Esophagus muscularis mucosa (tissue), 4 donors: Measurements from ENCODE around the gene GLCCI1. TPM values are rescaled to one million over a fixed set of nuclear protein-coding genes. Genes with fewer than 3 reads are reported as not detected.

ENCODE experiments used
- DNase-seq: peaks from one replicate; pipeline ENCODE4 v3.0.0-alpha.2; 2017; ENCODE audit errors: extremely low spot score
- H3K27ac ChIP-seq, 4 donors: fragments of 200-600 bp; sonication (generic); replicated peaks in 1 of 4; 1 replicate in 3 of 4; 2 replicates in 1 of 4; pipeline ENCODE4 v1.5.1; 2016 to 2019; ENCODE audit warnings: mild to moderate bottlenecking in 1 of 4
- H3K27me3 ChIP-seq, 4 donors: fragments of 200-600 bp; sonication (generic); one replicate each; pipeline versions ENCODE4 v1.5.1 to v1.6.0; 2016 to 2019
- H3K36me3 ChIP-seq, 4 donors: fragments of 200-600 bp; sonication (generic); one replicate each; pipeline ENCODE4 v1.5.1; 2016 to 2019
- H3K4me1 ChIP-seq, 4 donors: fragments of 200-600 bp; sonication (generic); one replicate each; pipeline ENCODE4 v1.5.1; 2016 to 2019
- H3K4me3 ChIP-seq, 4 donors: fragments of 200-600 bp; sonication (generic); 1 replicate in 2 of 4; 2 replicates in 2 of 4; pipeline ENCODE4 v1.5.1; 2016 to 2019; ENCODE audit warnings: mild to moderate bottlenecking in 4 of 4, moderate library complexity in 1 of 4
- H3K9me3 ChIP-seq, 4 donors: fragments of 200-600 bp; sonication (generic); 1 replicate in 3 of 4; 2 replicates in 1 of 4; pipeline ENCODE4 v1.5.1; 2016 to 2019
- EP300 ChIP-seq: sonication (generic); formaldehyde crosslinking; IDR thresholded peaks from one replicate; pipeline ENCODE4 v1.6.1; 2017; ENCODE audit warnings: antibody characterized with exemption
- POLR2A ChIP-seq: fragments of 450-650 bp; IDR thresholded peaks from one replicate; pipeline ENCODE4 v1.6.1; 2017; ENCODE audit warnings: antibody characterized with exemption, moderate library complexity, mild to moderate bottlenecking, low read depth
- POLR2AphosphoS5 ChIP-seq, 2 donors: sonication (generic); formaldehyde crosslinking; IDR thresholded peaks; one replicate each; pipeline ENCODE4 v1.6.1; 2017; ENCODE audit warnings: antibody characterized with exemption in 2 of 2
- WGBS: methylation state at CpG from one replicate; pipeline ENCODE4 v1.1.5; 2018; 5-methylcytosine and 5-hydroxymethylcytosine counted together
- intact Hi-C: fragments of 100-400 bp; cut with DNase I; formaldehyde crosslinking; loops from one replicate; pipeline ENCODE4 v1.15.1; 2023
- total RNA-seq, 4 donors: library from RNA; depleted of rRNA; stranded (reverse); fragments of >200 nt; gene quantifications; one replicate each; pipeline versions ENCODE4 v1.1.0 to v1.2.1, GENCODE V29; 2016
- TF ChIP-seq, protein P1 (sequence below), 3 experiments: fragments of 200-600 bp in 2 of 3; fragments of 450-650 bp in 1 of 3; sonication (generic) in 2 of 3; IDR thresholded peaks; one replicate each; pipeline ENCODE4 v1.5.1; 2017 to 2019; ENCODE audit warnings: antibody characterized with exemption in 3 of 3, mild to moderate bottlenecking in 2 of 3, moderate library complexity in 1 of 3

GLCCI1 gene
- total RNA-seq, 4 donors from 2014 or later: 2.8 to 8.3 (median 4.8) TPM

DNA sequence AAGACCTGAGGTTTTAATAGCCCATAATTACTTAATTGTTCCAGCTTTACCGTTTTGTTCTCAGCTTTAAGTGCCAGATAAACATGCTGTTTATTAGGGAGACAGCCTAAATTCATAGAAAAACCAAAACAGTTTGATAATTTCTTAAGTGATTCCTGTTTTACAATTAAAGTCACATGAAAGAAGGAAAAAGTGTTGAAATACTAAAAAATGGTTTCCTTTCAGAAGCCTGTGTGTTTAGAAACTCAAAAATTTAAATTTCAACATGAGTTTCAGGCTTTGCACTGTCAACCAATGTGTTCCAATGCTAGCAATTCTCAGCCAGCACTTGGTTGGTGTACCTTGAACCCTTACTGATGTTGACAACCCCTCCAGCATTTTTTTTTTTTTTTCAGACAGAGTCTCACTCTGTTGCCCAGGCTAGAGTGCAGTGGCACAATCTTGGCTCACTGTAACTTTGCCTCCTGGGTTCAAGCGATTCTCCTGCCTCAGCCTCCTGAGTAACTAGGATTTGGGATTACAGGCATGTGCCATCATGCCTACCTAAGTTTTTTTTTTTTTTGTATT lies 158.1 kb downstream of the GLCCI1 start:
- TF ChIP-seq POLR2A: no peak
- no peak for TF ChIP-seq EP300
- TF ChIP-seq, protein P1, sequence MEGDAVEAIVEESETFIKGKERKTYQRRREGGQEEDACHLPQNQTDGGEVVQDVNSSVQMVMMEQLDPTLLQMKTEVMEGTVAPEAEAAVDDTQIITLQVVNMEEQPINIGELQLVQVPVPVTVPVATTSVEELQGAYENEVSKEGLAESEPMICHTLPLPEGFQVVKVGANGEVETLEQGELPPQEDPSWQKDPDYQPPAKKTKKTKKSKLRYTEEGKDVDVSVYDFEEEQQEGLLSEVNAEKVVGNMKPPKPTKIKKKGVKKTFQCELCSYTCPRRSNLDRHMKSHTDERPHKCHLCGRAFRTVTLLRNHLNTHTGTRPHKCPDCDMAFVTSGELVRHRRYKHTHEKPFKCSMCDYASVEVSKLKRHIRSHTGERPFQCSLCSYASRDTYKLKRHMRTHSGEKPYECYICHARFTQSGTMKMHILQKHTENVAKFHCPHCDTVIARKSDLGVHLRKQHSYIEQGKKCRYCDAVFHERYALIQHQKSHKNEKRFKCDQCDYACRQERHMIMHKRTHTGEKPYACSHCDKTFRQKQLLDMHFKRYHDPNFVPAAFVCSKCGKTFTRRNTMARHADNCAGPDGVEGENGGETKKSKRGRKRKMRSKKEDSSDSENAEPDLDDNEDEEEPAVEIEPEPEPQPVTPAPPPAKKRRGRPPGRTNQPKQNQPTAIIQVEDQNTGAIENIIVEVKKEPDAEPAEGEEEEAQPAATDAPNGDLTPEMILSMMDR (IDR thresholded peaks at IDR 0.05): no peak
- TF ChIP-seq POLR2AphosphoS5 (IDR thresholded peaks at IDR 0.05): no peak
- Histone ChIP-seq H3K36me3 (peaks cover 0 to 56% (median 0%) of the 10 kb centered on the region in 4 donors), H3K27ac (no peak overlapping the region), H3K4me3 (no peak overlapping the region), H3K9me3 (no peaks in the 10 kb centered on the region), H3K4me1 (no peaks in the 10 kb centered on the region), H3K27me3 (no peaks in the 10 kb centered on the region)
- WGBS: 81% methylated on average over 2 of the region's 2 CpGs
- intact Hi-C loops: no loop called here
- no peak for DNase-seq

DNA sequence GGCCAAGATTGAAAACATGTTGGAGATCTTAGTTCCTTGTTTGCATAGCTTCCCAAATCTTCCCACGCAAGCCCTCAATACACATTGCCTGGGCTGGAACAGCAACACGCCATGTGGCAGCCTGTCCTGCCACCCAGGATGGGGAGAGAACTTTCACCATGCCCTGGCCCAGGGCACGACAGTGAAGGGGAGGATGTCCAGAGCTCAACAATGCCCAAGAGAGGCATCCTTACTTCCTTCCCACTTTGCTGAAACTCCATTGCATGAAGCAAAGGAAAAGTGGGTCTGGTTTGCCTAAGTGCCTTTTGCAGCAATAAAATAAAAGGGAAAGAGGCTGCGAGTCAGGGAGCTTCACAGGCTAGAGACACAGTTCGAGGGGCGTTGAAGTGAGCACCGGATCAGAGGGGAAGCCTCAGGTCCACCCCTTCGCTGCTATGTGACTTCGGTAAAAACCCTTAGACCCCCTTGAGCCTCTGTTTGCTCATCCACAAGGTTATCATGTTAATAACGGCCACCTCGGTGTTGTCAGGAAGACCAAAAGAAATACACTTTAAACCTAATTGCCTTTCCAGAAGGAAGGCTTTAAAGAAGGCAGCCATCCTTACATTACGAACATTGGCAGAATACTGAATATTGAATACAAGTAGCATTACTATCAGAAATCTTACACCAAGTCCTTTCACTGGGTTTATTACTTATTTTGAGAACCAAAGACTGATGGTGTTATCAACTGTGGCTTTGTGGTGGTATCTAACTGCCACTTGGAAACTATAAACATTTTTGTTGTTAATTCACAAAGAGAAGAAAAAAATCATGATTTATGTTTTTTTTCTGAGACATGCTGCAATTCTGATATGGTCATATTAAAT lies 160.1 kb downstream of the GLCCI1 start:
- no peak for DNase-seq
- Histone ChIP-seq H3K4me1 (no peaks in the 10 kb centered on the region), H3K9me3 (no peaks in the 10 kb centered on the region), H3K36me3 (peaks cover 0 to 38% (median 0%) of the 10 kb centered on the region in 4 donors), H3K27me3 (no peaks in the 10 kb centered on the region), H3K4me3 (no peak overlapping the region), H3K27ac (no peak overlapping the region)
- intact Hi-C loops: no loop called here
- no peak for TF ChIP-seq POLR2A
- no peak for TF ChIP-seq EP300
- TF ChIP-seq POLR2AphosphoS5 (IDR thresholded peaks at IDR 0.05): no peak
- TF ChIP-seq, protein P1 (IDR thresholded peaks at IDR 0.05): no peak
- WGBS: 88% methylated on average over 12 of the region's 12 CpGs

DNA sequence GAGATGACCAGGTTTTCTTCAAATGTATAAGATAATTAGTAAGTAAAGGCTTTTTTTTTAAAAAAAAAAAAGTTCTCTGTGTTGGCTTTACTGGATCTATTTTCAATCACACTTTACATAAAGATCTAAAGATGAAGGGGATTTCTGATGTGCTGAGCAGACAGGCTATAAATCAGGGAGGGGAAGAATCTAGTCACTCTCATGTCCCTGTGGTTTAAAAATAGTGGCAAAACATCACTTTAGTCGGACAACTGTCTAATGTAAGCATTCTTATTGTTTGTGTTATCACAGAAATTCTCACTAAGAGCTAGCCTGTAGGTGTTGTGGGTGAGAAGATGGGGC lies 160.7 kb downstream of the GLCCI1 start:
- intact Hi-C loops: no loop called here
- Histone ChIP-seq H3K36me3 (peaks cover 0 to 33% (median 0%) of the 10 kb centered on the region in 4 donors), H3K9me3 (no peaks in the 10 kb centered on the region), H3K4me1 (no peaks in the 10 kb centered on the region), H3K27me3 (no peaks in the 10 kb centered on the region), H3K4me3 (no peak overlapping the region), H3K27ac (no peak overlapping the region)
- TF ChIP-seq POLR2A: no peak
- TF ChIP-seq EP300: no peak
- TF ChIP-seq, protein P1 (IDR thresholded peaks at IDR 0.05): no peak
- no peak for TF ChIP-seq POLR2AphosphoS5 (IDR thresholded peaks at IDR 0.05)
- 56% methylated on average over 1 of the region's 1 CpG for WGBS
- no peak for DNase-seq

DNA sequence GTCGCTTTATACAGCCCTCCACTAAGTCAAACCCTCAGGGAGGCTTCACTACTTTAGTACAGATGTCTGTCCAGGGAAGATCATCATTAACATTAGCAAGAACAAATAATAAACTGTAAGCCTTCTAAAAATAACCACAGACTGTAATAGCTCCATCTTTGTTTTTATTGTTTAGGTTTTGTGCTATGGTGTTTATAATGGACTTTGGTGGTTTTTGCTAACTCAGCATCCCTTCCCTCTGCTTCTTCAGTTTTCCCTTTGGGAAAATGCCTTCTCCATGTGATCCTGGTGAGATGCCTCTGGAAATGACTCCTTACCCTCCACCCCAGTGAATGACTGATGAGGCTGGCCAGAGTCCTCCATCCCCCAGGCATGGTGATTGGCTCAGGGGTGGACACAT lies 162.1 kb downstream of the GLCCI1 start:
- H3K9me3 ChIP-seq: no peaks in the 10 kb centered on the region
- H3K27ac ChIP-seq: no peak overlapping the region
- H3K27me3 ChIP-seq: no peaks in the 10 kb centered on the region
- H3K4me3 ChIP-seq: no peak overlapping the region
- WGBS: 91% methylated on average over 1 of the region's 1 CpG
- intact Hi-C loops: no loop called here
- H3K36me3 ChIP-seq: peaks cover 0 to 19% (median 0%) of the 10 kb centered on the region in 4 donors
- no peaks in the 10 kb centered on the region for H3K4me1 ChIP-seq
- no peak for DNase-seq
- TF ChIP-seq EP300 (no peak), POLR2AphosphoS5 (IDR thresholded peaks at IDR 0.05) (no peak), POLR2A (no peak)
- TF ChIP-seq, protein P1 (IDR thresholded peaks at IDR 0.05): no peak
